Breast epithelium (tissue), 3 donors: Measurements from ENCODE around the gene CEP164.

ENCODE experiments used
- POLR2A ChIP-seq: fragments of 450-650 bp; IDR thresholded peaks from one replicate; pipeline ENCODE4 v1.6.1; 2016; ENCODE audit warnings: antibody characterized with exemption, mild to moderate bottlenecking, moderate library complexity
- POLR2AphosphoS5 ChIP-seq, 3 donors: sonication (generic); formaldehyde crosslinking; IDR thresholded peaks; one replicate each; pipeline ENCODE4 v1.6.1; 2017; ENCODE audit warnings: antibody characterized with exemption in 3 of 3
- TF ChIP-seq, protein P1 (sequence below), 3 donors: fragments of 450-650 bp; IDR thresholded peaks; one replicate each; pipeline ENCODE4 v1.5.1; 2016 to 2017; ENCODE audit warnings: antibody characterized with exemption in 3 of 3, mild to moderate bottlenecking in 3 of 3, moderate library complexity in 3 of 3

DNA sequence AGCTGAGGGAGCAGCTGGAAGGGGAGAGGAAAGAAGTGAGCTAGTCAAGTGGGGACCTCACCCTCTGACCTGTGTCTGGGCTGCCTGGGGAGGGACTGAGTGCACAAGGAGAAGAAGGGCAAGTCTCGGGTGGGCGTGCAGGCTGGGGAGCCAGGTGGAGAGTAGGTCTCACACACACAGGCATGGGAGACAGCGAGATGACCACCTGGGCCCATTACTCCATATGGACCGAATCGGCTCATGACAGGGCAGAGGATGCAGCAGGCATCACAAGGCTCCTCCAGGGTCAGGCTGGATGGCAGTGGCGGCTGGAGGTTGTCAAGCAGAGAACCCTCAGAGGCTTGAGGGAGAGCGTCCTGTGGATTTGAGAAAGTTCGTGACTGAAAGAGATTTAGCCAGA lies 63.5 kb downstream of the CEP164 start:
- TF ChIP-seq, protein P1, sequence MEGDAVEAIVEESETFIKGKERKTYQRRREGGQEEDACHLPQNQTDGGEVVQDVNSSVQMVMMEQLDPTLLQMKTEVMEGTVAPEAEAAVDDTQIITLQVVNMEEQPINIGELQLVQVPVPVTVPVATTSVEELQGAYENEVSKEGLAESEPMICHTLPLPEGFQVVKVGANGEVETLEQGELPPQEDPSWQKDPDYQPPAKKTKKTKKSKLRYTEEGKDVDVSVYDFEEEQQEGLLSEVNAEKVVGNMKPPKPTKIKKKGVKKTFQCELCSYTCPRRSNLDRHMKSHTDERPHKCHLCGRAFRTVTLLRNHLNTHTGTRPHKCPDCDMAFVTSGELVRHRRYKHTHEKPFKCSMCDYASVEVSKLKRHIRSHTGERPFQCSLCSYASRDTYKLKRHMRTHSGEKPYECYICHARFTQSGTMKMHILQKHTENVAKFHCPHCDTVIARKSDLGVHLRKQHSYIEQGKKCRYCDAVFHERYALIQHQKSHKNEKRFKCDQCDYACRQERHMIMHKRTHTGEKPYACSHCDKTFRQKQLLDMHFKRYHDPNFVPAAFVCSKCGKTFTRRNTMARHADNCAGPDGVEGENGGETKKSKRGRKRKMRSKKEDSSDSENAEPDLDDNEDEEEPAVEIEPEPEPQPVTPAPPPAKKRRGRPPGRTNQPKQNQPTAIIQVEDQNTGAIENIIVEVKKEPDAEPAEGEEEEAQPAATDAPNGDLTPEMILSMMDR (IDR thresholded peaks at IDR 0.05) = no peak
- TF ChIP-seq POLR2AphosphoS5 (IDR thresholded peaks at IDR 0.05) = no peak
- no peak for TF ChIP-seq POLR2A
